HG02970 (cell line): Measurements from ENCODE around the gene EML1.

Source experiments
- ATAC-seq: cut with Tn5 transposase; IDR thresholded peaks from one replicate; pipeline ENCODE4 v1.9.1; 2021; ENCODE audit warnings: mild to moderate bottlenecking, moderate library complexity, moderate number of reproducible peaks; ENCODE audit not compliant: unreplicated experiment, low FRiP score

The EML1 gene

GRCh38 chr14:99950181-99950580 lies 157.0 kb downstream of the EML1 start:
- no peak for ATAC-seq

DNA sequence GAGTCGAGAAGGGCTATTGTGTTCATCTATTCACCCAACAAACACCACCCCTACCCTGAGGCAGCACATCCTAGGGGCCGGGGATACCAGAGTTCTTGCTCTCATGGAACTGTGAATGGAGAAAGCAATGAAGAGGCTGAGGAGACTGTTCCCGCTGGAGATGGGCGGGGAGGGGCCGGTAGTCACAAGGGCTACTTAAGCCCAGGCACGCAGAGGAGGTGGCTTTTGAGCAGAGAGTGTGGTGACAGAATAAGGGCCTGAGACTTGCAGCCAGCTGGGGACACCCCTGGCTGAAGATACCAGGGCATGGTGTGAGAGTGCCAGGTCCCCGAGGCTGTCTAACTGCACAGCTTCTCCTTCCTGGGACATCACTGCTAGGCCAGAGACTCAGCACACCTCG lies 157.9 kb downstream of the EML1 start:
- ATAC-seq = no peak

GRCh38 chr14:99952039-99952438 lies 158.8 kb downstream of the EML1 start:
- no peak for ATAC-seq

DNA sequence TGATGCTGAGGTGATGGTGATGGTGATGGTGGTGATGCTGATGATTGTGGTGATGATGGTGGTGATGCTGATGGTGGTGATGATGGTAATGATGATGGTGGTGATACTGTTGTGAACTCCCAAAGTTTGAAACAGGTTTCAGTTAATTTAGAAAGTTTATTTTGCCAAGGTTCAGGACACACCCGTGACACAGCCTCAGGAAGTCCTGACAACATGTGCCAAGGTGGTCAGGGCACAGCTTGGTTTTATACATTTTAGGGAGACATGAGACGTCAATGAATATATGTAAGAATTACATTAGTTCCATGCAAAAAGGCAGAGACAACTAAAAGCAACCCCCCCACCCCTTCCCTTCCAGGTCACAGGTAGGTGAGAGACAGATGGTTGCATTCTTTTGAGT lies 159.2 kb downstream of the EML1 start:
- ATAC-seq = no peak

- ATAC-seq = no peak
Observed at GRCh38 chr14:99955826-99956455, 162.7 kb downstream of the EML1 start.

DNA sequence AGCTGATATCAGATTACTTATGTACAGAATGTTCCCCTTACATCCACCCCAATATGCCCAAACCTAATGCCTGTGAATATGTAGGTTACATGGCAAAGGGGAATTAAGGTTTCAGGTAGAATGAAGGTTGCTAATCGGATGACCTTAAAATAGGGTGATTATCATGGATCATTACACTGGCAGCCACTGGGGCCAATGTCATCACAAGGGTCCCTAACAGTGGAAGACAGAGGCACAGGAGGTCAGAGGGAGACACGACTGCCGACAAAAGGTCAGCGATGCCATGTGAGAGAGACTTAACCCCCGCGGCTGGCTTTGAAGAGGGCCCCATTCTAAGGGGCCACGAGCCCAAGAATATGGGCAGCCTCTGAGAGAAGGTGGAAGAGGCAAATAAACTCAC lies 165.2 kb downstream of the EML1 start:
- no peak for ATAC-seq

DNA sequence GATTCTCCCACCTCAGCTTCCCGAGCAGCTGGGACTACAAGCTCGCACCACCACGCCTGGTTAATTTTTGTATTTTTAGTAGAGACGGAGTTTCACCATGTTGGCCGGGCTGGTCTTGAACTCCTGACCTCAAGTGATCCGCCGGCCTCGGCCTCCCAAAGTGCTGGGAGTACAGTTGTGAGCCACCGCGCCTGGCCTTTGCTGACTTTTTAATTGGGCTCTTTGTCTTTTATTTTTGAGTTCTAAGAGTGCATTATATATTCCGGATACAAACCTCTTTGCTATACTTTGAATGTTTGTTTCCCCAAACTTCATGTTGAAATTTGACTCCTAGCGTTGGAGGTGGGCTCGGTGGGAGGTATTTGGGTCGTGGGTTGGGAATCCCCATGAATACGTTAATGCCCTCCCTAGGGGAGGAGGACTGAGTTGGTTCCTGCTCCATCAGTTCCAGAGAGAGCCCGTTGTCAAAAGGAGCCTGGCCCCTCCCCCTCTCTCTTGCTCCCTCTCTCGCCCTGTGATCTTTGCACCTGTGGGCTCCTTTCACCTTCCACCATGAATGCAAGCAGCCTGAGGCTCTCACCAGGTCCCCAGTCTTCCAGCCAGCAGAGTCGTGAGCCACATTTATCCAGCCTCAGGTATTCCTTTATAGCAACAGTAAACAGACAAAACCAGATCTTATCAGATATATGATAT lies 168.8 kb downstream of the EML1 start:
- no peak for ATAC-seq

- no peak for ATAC-seq
Observed at GRCh38 chr14:99964979-99965378, 171.8 kb downstream of the EML1 start.

DNA sequence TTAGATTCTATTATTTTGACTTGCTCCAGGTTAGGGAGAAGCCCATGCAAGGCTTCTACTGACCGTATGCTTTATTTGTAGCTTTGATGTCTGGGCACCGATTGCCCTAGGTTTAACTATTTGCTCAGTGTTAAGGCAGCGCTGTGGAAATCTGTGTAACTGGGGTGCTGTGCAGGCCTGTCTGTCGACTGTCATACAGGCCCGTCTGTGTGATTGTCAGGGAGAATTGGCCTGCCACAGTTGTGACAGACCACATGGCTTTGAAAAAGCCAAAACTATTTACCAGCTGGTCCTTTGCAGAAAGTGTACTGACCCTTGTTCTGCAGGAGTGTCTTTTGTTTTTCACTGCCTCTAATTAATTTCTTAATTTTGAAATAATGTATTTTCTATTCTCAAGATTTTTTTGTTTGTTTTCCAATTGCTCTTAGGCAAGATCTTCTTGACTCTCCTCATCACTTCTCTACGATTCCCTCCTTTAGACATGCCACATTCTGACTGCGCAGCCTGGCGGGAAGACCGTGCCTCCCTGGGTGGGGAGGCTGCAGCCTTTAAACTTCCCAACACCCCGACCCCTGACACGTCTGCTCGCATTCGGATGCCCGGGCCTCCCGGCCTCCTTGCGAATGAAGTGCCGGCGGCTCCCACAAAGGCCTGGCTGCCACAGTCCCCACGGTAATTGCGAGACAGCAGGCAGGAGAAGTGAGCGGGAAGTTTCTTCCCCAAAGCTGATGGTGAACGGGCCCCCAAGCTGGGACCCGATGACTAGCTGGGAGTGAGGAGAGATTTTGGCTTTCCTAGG lies 173.0 kb downstream of the EML1 start:
- ATAC-seq = no peak

- ATAC-seq = no peak
Observed at GRCh38 chr14:99966912-99967311, 173.7 kb downstream of the EML1 start.

DNA sequence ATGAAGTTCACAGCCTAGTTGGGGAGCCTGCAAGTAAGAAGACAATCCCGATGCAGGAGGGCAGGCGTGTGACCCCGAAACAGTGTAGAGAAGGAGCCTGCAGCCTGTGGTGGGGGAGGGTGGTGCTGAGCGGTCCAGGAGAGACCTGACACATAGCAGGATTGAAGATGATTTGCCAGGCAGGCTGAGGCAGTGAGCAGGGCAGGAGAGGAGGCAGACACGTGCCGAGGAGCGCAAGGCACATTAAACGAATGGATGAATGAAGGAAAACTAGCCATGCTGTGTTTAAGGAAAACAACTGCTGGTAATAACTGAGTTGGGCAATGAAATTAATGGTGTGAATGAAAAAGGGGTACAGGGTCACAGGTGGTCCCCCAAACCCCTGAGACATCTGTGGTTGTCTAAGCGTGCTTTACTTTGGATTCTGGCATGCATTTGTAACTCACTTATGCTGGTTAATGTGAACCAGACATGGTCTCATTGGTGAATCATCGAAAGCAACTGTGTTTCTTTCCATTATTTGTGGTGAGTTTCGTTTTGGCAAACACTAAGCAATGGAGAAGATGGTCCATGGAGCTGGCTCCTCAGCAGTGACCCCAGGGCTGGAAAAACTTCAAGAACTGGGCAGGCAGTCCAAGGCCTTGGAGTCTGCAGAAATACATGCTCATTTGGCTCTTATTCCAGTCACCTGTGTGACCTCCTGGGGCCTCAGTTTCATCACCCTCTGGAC lies 175.1 kb downstream of the EML1 start:
- ATAC-seq = no peak

- ATAC-seq = no peak
Observed at GRCh38 chr14:99968941-99969340, 175.7 kb downstream of the EML1 start.

DNA sequence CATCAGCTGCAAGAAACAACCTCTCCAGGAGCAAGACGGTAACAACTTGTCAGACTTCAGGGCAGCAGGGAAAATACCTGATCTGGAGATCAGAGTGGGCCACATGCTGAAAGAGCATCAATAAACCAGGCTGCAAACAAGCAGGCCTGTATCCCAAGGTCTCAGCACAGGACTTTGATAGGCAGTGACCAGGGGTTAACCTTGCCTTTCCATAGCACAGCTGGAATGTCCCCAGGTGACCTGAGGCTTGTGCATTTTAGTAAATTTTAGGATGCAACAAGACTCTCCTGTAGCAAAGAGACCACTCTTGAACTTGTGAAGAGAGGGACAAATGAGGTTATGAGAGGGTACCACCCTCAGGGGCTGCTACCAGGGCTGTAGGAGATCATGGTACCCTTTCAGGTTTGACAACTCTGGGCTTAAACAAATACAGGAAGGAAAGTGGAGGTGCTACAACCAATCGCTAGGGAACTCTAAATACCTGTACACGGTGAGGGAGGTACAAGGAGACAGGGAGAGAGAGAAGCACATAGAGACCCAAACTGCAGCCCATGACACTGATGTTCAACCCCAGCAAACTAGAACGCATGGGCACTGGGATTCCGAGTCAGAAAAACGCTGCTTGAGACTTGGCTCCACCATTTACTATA lies 176.6 kb downstream of the EML1 start:
- no peak for ATAC-seq

DNA sequence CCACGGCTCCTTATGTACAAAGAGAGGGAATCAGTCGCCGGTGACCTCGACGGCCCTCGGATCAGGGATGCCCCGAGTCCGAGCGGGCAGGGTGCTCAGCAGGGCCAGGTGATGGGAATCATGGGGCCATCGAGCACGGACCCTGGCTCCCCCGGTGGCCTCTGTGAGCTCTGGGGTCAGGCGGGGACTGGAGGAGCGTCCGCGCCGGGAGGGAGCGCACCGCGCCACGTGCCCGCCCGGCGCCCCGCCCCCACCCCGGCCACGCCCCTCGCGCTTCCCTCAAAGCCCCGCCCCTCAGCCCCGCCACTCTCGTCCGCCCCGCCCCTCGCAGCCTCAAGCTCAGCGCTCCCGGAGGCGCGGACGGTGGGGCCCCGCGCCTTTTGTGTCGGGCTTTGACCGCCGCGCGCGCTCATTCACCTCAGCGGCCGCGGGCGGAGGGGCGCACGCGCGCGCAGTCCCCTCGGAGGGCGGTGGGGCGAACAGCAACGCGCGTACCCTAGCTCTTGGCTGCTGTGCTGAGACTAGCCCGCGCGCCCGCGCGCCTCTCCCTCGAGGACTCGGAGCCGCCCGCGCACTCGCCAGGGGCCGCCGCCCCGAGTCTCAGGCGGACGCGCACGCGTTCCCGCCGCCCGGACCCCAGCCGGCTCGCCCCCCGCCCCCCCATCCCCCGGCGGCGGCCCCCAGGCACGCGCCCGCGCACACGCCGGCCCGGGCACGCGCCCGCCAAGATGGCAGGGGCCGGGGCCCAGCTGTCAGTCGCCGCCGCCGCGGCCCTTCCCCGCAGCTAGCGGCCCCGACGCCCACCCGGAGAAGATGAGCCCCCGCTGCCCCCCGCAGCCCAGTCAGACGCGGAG lies 178.1 kb downstream of the EML1 start:
- no peak for ATAC-seq

- ATAC-seq = no peak
Observed at GRCh38 chr14:99971941-99972747, 178.9 kb downstream of the EML1 start.

GRCh38 chr14:99972748-99973466 lies 179.7 kb downstream of the EML1 start:
- ATAC-seq = no peak

GRCh38 chr14:99975190-99975589 lies 182.0 kb downstream of the EML1 start:
- no peak for ATAC-seq

DNA sequence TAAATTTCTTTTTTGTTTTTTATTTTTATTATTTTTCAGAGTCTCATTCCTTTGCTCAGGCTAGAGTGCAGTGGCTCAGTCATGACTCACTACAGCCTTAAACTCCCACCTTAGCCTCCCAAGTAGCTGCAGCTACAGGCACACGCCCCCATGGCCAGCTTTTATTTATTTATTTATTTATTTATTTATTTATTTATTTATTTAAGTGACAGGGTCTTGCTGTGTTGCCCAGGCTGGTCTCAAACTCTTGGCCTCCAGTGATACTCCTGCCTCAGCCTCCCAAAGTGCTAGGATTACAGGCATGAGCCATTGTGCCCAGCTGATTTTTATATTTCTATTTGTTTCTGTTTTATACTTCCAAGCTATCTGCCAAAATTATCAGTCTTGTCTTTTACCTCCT lies 182.8 kb downstream of the EML1 start:
- ATAC-seq = no peak
